H1 (cell line): ENCODE data around the gene SMG1.
"Not testable (repeated sequence)": the region's sequence is repeated elsewhere in the genome, so short reads cannot be mapped to it uniquely, and the experiment has no call there.

Source experiments
- JUN ChIP-seq: IDR thresholded peaks from 2 replicates; pipeline ENCODE4 v1.6.1; 2011; ENCODE audit warnings: low read depth, mild to moderate bottlenecking, improper control_type of control experiment, low read length
- TF ChIP-seq, protein P1 (sequence below): IDR thresholded peaks from 2 replicates; pipeline ENCODE4 v1.6.1; 2012; ENCODE audit warnings: inconsistent platforms

- TF ChIP-seq JUN = not testable (repeated sequence)
- TF ChIP-seq, protein P1, sequence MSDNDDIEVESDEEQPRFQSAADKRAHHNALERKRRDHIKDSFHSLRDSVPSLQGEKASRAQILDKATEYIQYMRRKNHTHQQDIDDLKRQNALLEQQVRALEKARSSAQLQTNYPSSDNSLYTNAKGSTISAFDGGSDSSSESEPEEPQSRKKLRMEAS = not testable (repeated sequence)
Measured at GRCh38 chr16:18877734-18878133, 48.5 kb downstream of the SMG1 start.
